GM12878 (cell line): ENCODE data around the gene INO80B. TPM values are rescaled to one million over a fixed set of nuclear protein-coding genes. Genes with fewer than 3 reads are reported as not detected.

ENCODE experiments used
- EP300 ChIP-seq, 2 experiments: fragments of 150-350 bp in 1 of 2; IDR thresholded peaks; 2 replicates each; pipeline ENCODE4 v1.6.1; 2011 to 2012; ENCODE audit warnings: low read depth in 2 of 2, low read length in 2 of 2, borderline replicate concordance in 1 of 2, improper control_type of control experiment in 1 of 2, inconsistent platforms in 1 of 2; ENCODE audit not compliant: control insufficient read depth in 1 of 2
- IKZF1 ChIP-seq: fragments of 450-650 bp; conservative IDR thresholded peaks from 2 replicates; pipeline ENCODE4 v1.6.1; 2017; ENCODE audit warnings: antibody characterized with exemption, mild to moderate bottlenecking
- MTA2 ChIP-seq: fragments of 450-650 bp; IDR thresholded peaks from 2 replicates; pipeline ENCODE4 v1.6.1; 2016; ENCODE audit warnings: low read depth, mild to moderate bottlenecking, moderate library complexity
- MXI1 ChIP-seq: fragments of 150-350 bp; IDR thresholded peaks from 2 replicates; pipeline ENCODE4 v1.6.1; 2011; ENCODE audit warnings: low read depth, mild to moderate bottlenecking, inconsistent platforms, low read length, improper control_type of control experiment
- MYB ChIP-seq: fragments of 150-350 bp; IDR thresholded peaks from 2 replicates; pipeline ENCODE4 v1.6.1; 2014; ENCODE audit warnings: mild to moderate bottlenecking, low read depth, low read length, borderline replicate concordance
- SIN3A ChIP-seq: IDR thresholded peaks from 2 replicates; pipeline ENCODE4 v1.6.1; 2012; ENCODE audit warnings: low read depth, low read length, improper control_type of control experiment
- SMC3 ChIP-seq: IDR thresholded peaks from 2 replicates; pipeline ENCODE4 v1.6.1; 2011; ENCODE audit warnings: low read length, improper control_type of control experiment, borderline replicate concordance
- polyA plus RNA-seq, 11 experiments: library from polyadenylated mRNA; depleted of rRNA in 4 of 11; unstranded in 6 of 11; stranded (reverse) in 5 of 11; fragments of >200 nt; fragmentation: Nextera tagmentation in 4 of 11; fragmentation: Illumina TruSeq in 1 of 11; extraction: Ambion mirVana in 4 of 11; extraction: Trizol in 1 of 11; gene quantifications; 1 replicate in 1 of 11; 2 replicates in 10 of 11; pipeline versions ENCODE4 v1.2.1 to v1.2.3, GENCODE V29; 2011 to 2016; ENCODE audit warnings: inconsistent platforms in 2 of 11, missing spikeins in 2 of 11, low read depth in 1 of 11
- total RNA-seq, 4 experiments: library from RNA; depleted of rRNA in 3 of 4; stranded (reverse); fragments of >200 nt in 3 of 4; fragmentation: Illumina TruSeq in 1 of 4; extraction: Trizol in 1 of 4; gene quantifications; 2 replicates each; pipeline versions ENCODE4 v1.2.1 to v1.2.3, GENCODE V29; 2013 to 2021
- TF ChIP-seq, protein P1 (sequence below): fragments of 450-650 bp; formaldehyde crosslinking; IDR thresholded peaks from 2 replicates; pipeline ENCODE4 v1.4.0; 2020; ENCODE audit warnings: mild to moderate bottlenecking, moderate library complexity

The INO80B gene
- total and polyA plus RNA-seq, 10 of the 15 experiments (the other 5 are each of a cell fraction or from before 2014, with no cell fraction given) = 1.3 to 26.7 (median 11.1) TPM

DNA sequence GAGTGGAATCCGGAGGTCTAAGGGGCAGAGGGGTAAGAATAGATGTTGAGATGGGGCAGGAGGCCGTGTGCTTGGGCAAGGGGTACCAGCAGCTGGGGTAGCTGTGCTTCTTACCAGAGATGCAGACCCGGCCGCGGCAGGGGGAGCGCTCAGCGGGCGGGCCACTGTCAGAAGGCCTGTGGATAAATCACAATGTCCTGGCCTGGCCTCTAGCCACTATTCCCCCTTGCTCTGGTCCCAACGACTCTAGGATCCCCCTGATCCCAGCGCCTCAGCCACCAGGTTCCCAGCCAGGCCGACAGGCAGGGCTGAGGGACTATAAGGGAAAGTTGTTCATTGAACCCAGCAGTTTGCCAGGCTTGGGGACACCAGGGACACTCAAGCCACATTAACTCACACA, 24.4 kb upstream of the INO80B start (continued):
- TF ChIP-seq, protein P1, sequence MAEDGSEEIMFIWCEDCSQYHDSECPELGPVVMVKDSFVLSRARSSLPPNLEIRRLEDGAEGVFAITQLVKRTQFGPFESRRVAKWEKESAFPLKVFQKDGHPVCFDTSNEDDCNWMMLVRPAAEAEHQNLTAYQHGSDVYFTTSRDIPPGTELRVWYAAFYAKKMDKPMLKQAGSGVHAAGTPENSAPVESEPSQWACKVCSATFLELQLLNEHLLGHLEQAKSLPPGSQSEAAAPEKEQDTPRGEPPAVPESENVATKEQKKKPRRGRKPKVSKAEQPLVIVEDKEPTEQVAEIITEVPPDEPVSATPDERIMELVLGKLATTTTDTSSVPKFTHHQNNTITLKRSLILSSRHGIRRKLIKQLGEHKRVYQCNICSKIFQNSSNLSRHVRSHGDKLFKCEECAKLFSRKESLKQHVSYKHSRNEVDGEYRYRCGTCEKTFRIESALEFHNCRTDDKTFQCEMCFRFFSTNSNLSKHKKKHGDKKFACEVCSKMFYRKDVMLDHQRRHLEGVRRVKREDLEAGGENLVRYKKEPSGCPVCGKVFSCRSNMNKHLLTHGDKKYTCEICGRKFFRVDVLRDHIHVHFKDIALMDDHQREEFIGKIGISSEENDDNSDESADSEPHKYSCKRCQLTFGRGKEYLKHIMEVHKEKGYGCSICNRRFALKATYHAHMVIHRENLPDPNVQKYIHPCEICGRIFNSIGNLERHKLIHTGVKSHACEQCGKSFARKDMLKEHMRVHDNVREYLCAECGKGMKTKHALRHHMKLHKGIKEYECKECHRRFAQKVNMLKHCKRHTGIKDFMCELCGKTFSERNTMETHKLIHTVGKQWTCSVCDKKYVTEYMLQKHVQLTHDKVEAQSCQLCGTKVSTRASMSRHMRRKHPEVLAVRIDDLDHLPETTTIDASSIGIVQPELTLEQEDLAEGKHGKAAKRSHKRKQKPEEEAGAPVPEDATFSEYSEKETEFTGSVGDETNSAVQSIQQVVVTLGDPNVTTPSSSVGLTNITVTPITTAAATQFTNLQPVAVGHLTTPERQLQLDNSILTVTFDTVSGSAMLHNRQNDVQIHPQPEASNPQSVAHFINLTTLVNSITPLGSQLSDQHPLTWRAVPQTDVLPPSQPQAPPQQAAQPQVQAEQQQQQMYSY (CRISPR knock-in tag) = no peak
- no peak for TF ChIP-seq EP300 (IDR thresholded peaks at IDR 0.05; ENCODE audit: borderline replicate concordance in 1 of 2, control insufficient read depth in 1 of 2, low read depth in 2 of 2, low read length in 2 of 2)
- no peak for TF ChIP-seq IKZF1
- no peak for TF ChIP-seq SIN3A
- TF ChIP-seq SMC3 = no peak
- no peak for TF ChIP-seq MXI1
- TF ChIP-seq MYB = no peak
- TF ChIP-seq MTA2 = no peak
